Neuronal stem cell (in vitro differentiated cells): ENCODE data around the gene SERGEF.

Experiments
- DNase-seq: peaks from one replicate; pipeline ENCODE4 v3.0.0-alpha.2; 2013; ENCODE audit warnings: low spot score
- H2AFZ ChIP-seq: one replicate; pipeline ENCODE4 v1.6.1; 2013; ENCODE audit warnings: mild to moderate bottlenecking, low read length, inconsistent platforms
- H2AK5ac ChIP-seq: 2 replicates; pipeline ENCODE4 v1.6.1; 2013; ENCODE audit warnings: low read depth, mild to moderate bottlenecking, inconsistent platforms, low read length, moderate library complexity, mixed read lengths
- H2BK120ac ChIP-seq: 2 replicates; pipeline ENCODE4 v1.6.1; 2013; ENCODE audit warnings: low read depth, mild to moderate bottlenecking, inconsistent platforms, low read length, moderate library complexity, mixed read lengths
- H2BK12ac ChIP-seq: one replicate; pipeline ENCODE4 v1.6.1; 2013; ENCODE audit warnings: low read length, inconsistent platforms
- H2BK15ac ChIP-seq: 2 replicates; pipeline ENCODE4 v1.6.1; 2013; ENCODE audit warnings: mild to moderate bottlenecking, low read length, inconsistent platforms, mixed read lengths
- H2BK5ac ChIP-seq: one replicate; pipeline ENCODE4 v1.6.1; 2013; ENCODE audit warnings: inconsistent platforms, mild to moderate bottlenecking, low read length, moderate library complexity
- H3K14ac ChIP-seq: one replicate; pipeline ENCODE4 v1.6.1; 2013; ENCODE audit warnings: low read length, inconsistent platforms
- H3K18ac ChIP-seq: 2 replicates; pipeline ENCODE4 v1.6.1; 2013; ENCODE audit warnings: low read length, inconsistent platforms
- H3K23ac ChIP-seq: 2 replicates; pipeline ENCODE4 v1.6.1; 2013; ENCODE audit warnings: low read depth, mild to moderate bottlenecking, mixed read lengths, low read length, inconsistent platforms; ENCODE audit not compliant: poor library complexity
- H3K27ac ChIP-seq: replicated peaks from 3 replicates; pipeline ENCODE4 v1.5.1; 2013; ENCODE audit warnings: low read length, inconsistent platforms
- H3K27me3 ChIP-seq, 3 experiments: 2 replicates each; pipeline ENCODE4 v1.6.1; 2013; ENCODE audit warnings: low read length in 3 of 3, mild to moderate bottlenecking in 2 of 3, inconsistent platforms in 1 of 3, low read depth in 1 of 3, mixed read lengths in 1 of 3, moderate library complexity in 1 of 3; ENCODE audit not compliant: control insufficient read depth in 3 of 3, insufficient read depth in 3 of 3
- H3K36me3 ChIP-seq, 2 donors: replicated peaks in 1 of 2; 2 replicates each; pipeline ENCODE4 v1.6.1; 2013; ENCODE audit warnings: low read length in 2 of 2; ENCODE audit not compliant: control insufficient read depth in 2 of 2, insufficient read depth in 2 of 2
- H3K4ac ChIP-seq: 2 replicates; pipeline ENCODE4 v1.6.1; 2013; ENCODE audit warnings: inconsistent platforms, mild to moderate bottlenecking, low read length, moderate library complexity
- H3K4me1 ChIP-seq, 2 donors: 1 replicate in 1 of 2; 2 replicates in 1 of 2; pipeline ENCODE4 v1.6.1; 2013; ENCODE audit warnings: low read length in 2 of 2, low read depth in 1 of 2; ENCODE audit not compliant: control insufficient read depth in 2 of 2, insufficient read depth in 1 of 2
- H3K4me2 ChIP-seq: one replicate; pipeline ENCODE4 v1.6.1; 2013; ENCODE audit warnings: mild to moderate bottlenecking, low read length, inconsistent platforms; ENCODE audit not compliant: insufficient read depth, poor library complexity, severe bottlenecking
- H3K4me3 ChIP-seq, 2 donors: 2 replicates each; pipeline ENCODE4 v1.5.1; 2013; ENCODE audit warnings: low read length in 2 of 2, mild to moderate bottlenecking in 2 of 2, inconsistent platforms in 1 of 2, moderate library complexity in 1 of 2
- H3K79me1 ChIP-seq: one replicate; pipeline ENCODE4 v1.6.1; 2013; ENCODE audit warnings: low read depth, mild to moderate bottlenecking, inconsistent platforms, low read length, moderate library complexity
- H3K9ac ChIP-seq: one replicate; pipeline ENCODE4 v1.6.1; 2013; ENCODE audit warnings: mild to moderate bottlenecking, low read depth, low read length, inconsistent platforms; ENCODE audit not compliant: poor library complexity
- H3K9me3 ChIP-seq, 2 donors: replicated peaks in 1 of 2; 2 replicates each; pipeline versions ENCODE3 to v1.6.1; 2013; ENCODE audit warnings: low read length in 2 of 2, mild to moderate bottlenecking in 2 of 2, inconsistent platforms in 1 of 2, low read depth in 1 of 2, mixed read lengths in 1 of 2, moderate library complexity in 1 of 2; ENCODE audit not compliant: control insufficient read depth in 2 of 2, insufficient read depth in 1 of 2
- H4K8ac ChIP-seq: one replicate; pipeline ENCODE4 v1.6.1; 2013; ENCODE audit warnings: low read depth, mild to moderate bottlenecking, inconsistent platforms, low read length, moderate library complexity
- H4K91ac ChIP-seq: one replicate; pipeline ENCODE4 v1.6.1; 2013; ENCODE audit warnings: low read length, low read depth, mild to moderate bottlenecking, inconsistent platforms; ENCODE audit not compliant: poor library complexity
- WGBS, 2 donors: extraction: QIAGEN DNeasy Blood & Tissue Kit; methylation state at CpG; one replicate each; pipeline ENCODE4 v1.1.7; 2013; ENCODE audit warnings: missing lambda C conversion rate in 2 of 2, mixed read lengths in 1 of 2; ENCODE audit not compliant: insufficient read length in 2 of 2, insufficient replicate concordance in 1 of 2; ENCODE audit errors: extremely low coverage in 2 of 2; 5-methylcytosine and 5-hydroxymethylcytosine counted together

Gene SERGEF

DNA sequence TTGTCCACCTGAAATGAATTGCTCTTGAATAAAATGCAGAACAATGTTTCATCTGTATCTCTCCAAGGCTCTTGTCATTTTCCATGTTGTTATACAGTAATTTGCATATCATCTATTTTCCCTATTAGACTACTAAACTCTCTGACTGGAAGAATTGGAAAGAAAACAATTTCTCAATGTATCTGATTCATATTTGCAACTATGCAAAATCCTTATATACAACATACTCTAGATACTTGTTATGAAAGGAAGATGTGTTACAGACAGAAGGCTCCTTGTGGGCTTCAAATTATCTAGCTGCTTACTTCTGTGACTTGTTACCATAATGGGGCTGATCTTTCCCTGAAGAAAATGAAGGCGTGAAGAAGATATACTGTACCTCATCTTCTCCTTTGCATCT lies 9.6 kb upstream of the SERGEF start:
- Histone ChIP-seq H2BK12ac (no peak overlapping the region), H2BK120ac (no peak overlapping the region), H3K4ac (no peak overlapping the region), H3K79me1 (no peaks in the 10 kb centered on the region), H3K36me3 (no peaks in the 10 kb centered on the region), H2BK15ac (no peak overlapping the region), H3K27me3 (no peaks in the 10 kb centered on the region), H3K4me3 (no peak overlapping the region), H3K4me1 (peaks cover 0 to 1% of the 10 kb centered on the region in 2 donors), H3K18ac (no peak overlapping the region), H3K9me3 (no peaks in the 10 kb centered on the region), H2BK5ac (no peak overlapping the region), H3K9ac (no peak overlapping the region), H3K27ac (no peak overlapping the region), H3K4me2 (no peak overlapping the region), H4K8ac (no peak overlapping the region), H4K91ac (no peak overlapping the region), H2AFZ (no peak overlapping the region), H2AK5ac (no peak overlapping the region), H3K23ac (no peak overlapping the region), H3K14ac (no peak overlapping the region)
- WGBS, 2 donors, result no CpG with 5 or more reads among the region's 1 CpG
- DNase-seq, result no peak

DNA sequence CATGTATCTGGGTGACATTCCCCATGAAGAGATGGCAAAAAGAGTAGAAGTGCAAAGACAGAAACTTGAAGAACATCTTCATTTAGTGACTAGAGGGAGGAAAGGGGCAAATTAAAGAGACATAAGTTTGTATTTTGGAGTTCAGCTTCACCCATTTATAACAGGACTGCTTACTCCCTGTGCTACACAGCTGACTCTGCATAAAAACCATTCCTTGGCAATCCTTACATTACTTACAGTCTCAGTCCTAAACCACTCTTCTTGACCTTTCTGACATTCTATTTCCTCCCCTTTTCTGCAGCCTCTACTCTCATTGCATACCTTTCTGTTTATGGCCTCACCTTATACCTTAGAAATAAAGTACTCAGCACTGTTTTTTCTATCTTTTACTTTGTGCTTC lies 6.8 kb upstream of the SERGEF start:
- Histone ChIP-seq H3K18ac (no peak overlapping the region), H3K4ac (no peak overlapping the region), H3K27ac (no peak overlapping the region), H3K9me3 (no peaks in the 10 kb centered on the region), H3K14ac (no peak overlapping the region), H3K23ac (no peak overlapping the region), H3K36me3 (no peaks in the 10 kb centered on the region), H3K27me3 (peaks cover 0 to under 1% (median 0%) of the 10 kb centered on the region in 3 experiments), H3K9ac (no peak overlapping the region), H3K4me1 (no peaks in the 10 kb centered on the region), H4K91ac (no peak overlapping the region), H3K4me2 (no peak overlapping the region), H3K4me3 (no peak overlapping the region), H2AFZ (no peak overlapping the region), H2BK15ac (no peak overlapping the region), H4K8ac (no peak overlapping the region), H2BK120ac (no peak overlapping the region), H2BK5ac (no peak overlapping the region), H2BK12ac (no peak overlapping the region), H2AK5ac (no peak overlapping the region), H3K79me1 (no peaks in the 10 kb centered on the region)
- DNase-seq, result no peak

DNA sequence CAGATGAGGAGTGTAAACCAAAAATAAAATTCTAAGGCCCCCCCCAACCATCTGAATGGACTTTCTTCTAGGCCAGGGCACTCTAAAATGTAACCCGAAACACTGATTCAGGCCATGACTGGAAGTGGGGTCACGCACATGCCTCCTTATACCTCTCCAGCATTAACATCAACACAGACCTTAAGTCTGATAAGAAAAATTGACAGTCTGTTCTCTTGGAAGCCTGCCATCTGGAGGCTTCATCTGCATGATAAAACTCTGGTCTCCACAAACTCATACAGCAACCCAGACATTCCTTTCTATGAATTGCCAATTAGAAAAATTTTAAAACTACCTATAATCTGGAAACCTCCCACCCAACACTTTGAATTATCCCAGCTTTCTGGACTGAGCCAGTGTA lies 3.9 kb upstream of the SERGEF start:
- Histone ChIP-seq H3K4ac (no peak overlapping the region), H3K27me3 (peaks cover 0 to 13% (median 0%) of the 10 kb centered on the region in 3 experiments), H3K36me3 (no peaks in the 10 kb centered on the region), H3K79me1 (no peaks in the 10 kb centered on the region), H2BK12ac (no peak overlapping the region), H3K9me3 (no peaks in the 10 kb centered on the region), H2AK5ac (no peak overlapping the region), H3K14ac (no peak overlapping the region), H3K9ac (no peak overlapping the region), H4K91ac (no peak overlapping the region), H3K4me3 (no peak overlapping the region), H3K4me2 (no peak overlapping the region), H2BK5ac (no peak overlapping the region), H3K18ac (no peak overlapping the region), H3K23ac (no peak overlapping the region), H4K8ac (no peak overlapping the region), H3K27ac (no peak overlapping the region), H3K4me1 (peaks cover 3 to 6% of the 10 kb centered on the region in 2 donors), H2BK120ac (no peak overlapping the region), H2AFZ (no peak overlapping the region), H2BK15ac (no peak overlapping the region)
- DNase-seq, result no peak
- no CpG with 5 or more reads among the region's 2 CpGs for WGBS, 2 donors

DNA sequence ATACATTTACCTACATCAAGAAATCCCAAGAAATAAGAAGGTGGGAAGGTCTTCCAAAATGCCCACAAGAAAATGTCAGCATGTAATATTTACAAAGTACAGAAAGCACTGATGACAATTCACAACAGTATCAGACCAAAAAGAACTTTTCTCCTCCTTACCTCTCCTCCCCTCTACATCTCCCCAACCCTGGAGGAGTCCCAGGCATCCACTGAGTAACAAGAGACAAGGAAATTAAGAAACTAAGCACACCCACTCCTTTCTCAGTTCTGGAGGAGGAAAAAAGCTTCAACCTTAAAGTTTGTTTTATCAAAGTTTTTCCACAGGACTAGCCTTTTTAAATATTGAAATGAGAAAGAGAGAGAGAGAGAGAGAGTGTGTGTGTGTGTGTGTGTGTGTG lies 2.0 kb upstream of the SERGEF start:
- Histone ChIP-seq H3K9me3 (no peaks in the 10 kb centered on the region), H3K9ac (no peak overlapping the region), H3K23ac (no peak overlapping the region), H3K27ac (no peak overlapping the region), H3K36me3 (no peaks in the 10 kb centered on the region), H3K4me1 (peaks cover 7% of the 10 kb centered on the region in 2 donors), H4K8ac (no peak overlapping the region), H3K27me3 (peaks cover 0 to 13% (median 0%) of the 10 kb centered on the region in 3 experiments), H3K4me3 (no peak overlapping the region), H2BK12ac (no peak overlapping the region), H2AFZ (no peak overlapping the region), H3K79me1 (peaks cover 3% of the 10 kb centered on the region), H3K14ac (no peak overlapping the region), H4K91ac (no peak overlapping the region), H3K4ac (no peak overlapping the region), H2BK120ac (no peak overlapping the region), H2AK5ac (no peak overlapping the region), H3K18ac (no peak overlapping the region), H3K4me2 (no peak overlapping the region), H2BK5ac (no peak overlapping the region), H2BK15ac (no peak overlapping the region)
- DNase-seq, result no peak
